ENCODE results near the gene LIAS.

GRCh38 chr4:39480251-39480650 is 21.4 kb downstream of the LIAS start:
- TF ChIP-seq CTCF (IDR thresholded peaks at IDR 0.05) = no peak
- no peak for TF ChIP-seq POLR2A (IDR thresholded peaks at IDR 0.05)
